ENCODE measurements around the gene LGR4.

DNA sequence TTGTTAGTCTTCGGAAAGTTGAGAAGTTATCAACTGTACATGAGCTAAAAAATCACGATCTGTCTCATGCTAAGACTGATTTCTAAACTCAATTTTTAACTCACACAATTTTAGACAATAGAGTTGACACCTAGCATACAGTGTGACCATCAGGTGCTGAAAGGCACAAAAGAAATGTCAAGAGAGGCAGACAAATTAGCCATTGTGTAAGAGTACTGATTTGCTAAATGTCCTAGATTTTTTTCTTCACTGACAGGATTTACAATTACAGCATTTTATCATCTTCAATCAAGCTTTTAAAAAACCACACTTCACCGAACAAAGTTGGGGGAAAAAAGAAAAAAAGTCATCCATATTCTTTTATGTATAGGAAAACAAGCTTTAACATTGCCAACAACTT, 7.0 kb downstream of the LGR4 start:
- TF ChIP-seq, protein P1, sequence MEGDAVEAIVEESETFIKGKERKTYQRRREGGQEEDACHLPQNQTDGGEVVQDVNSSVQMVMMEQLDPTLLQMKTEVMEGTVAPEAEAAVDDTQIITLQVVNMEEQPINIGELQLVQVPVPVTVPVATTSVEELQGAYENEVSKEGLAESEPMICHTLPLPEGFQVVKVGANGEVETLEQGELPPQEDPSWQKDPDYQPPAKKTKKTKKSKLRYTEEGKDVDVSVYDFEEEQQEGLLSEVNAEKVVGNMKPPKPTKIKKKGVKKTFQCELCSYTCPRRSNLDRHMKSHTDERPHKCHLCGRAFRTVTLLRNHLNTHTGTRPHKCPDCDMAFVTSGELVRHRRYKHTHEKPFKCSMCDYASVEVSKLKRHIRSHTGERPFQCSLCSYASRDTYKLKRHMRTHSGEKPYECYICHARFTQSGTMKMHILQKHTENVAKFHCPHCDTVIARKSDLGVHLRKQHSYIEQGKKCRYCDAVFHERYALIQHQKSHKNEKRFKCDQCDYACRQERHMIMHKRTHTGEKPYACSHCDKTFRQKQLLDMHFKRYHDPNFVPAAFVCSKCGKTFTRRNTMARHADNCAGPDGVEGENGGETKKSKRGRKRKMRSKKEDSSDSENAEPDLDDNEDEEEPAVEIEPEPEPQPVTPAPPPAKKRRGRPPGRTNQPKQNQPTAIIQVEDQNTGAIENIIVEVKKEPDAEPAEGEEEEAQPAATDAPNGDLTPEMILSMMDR (IDR thresholded peaks at IDR 0.05), result no peak
- TF ChIP-seq EP300 (IDR thresholded peaks at IDR 0.05) (no peak), POLR2A (IDR thresholded peaks at IDR 0.05) (no peak)

Measured in tibial nerve (tissue), 4 donors.